ENCODE data around the gene DNAJC22.

The DNAJC22 gene

GRCh38 chr12:49369411-49370145 lies 22.9 kb downstream of the DNAJC22 start:
- no peak for TF ChIP-seq GATA2 (IDR thresholded peaks at IDR 0.05; ENCODE audit: low read depth, low read length)
- no peak for TF ChIP-seq GATA3 (IDR thresholded peaks at IDR 0.05; ENCODE audit: low read depth, low read length)

GRCh38 chr12:49370539-49370938 lies 23.9 kb downstream of the DNAJC22 start:
- no peak for TF ChIP-seq GATA2 (IDR thresholded peaks at IDR 0.05; ENCODE audit: low read depth, low read length)
- no peak for TF ChIP-seq GATA3 (IDR thresholded peaks at IDR 0.05; ENCODE audit: low read depth, low read length)

GRCh38 chr12:49375406-49375805 lies 28.7 kb downstream of the DNAJC22 start:
- TF ChIP-seq GATA2 (IDR thresholded peaks at IDR 0.05; ENCODE audit: low read depth, low read length) (no peak), GATA3 (IDR thresholded peaks at IDR 0.05; ENCODE audit: low read depth, low read length) (no peak)

GRCh38 chr12:49377386-49377785 lies 30.7 kb downstream of the DNAJC22 start:
- no peak for TF ChIP-seq GATA2 (IDR thresholded peaks at IDR 0.05; ENCODE audit: low read depth, low read length)
- no peak for TF ChIP-seq GATA3 (IDR thresholded peaks at IDR 0.05; ENCODE audit: low read depth, low read length)

- TF ChIP-seq GATA2 (IDR thresholded peaks at IDR 0.05; ENCODE audit: low read depth, low read length) (no peak), GATA3 (IDR thresholded peaks at IDR 0.05; ENCODE audit: low read depth, low read length) (no peak)
Measured at GRCh38 chr12:49388682-49389386, 42.1 kb downstream of the DNAJC22 start.

- TF ChIP-seq GATA2 (IDR thresholded peaks at IDR 0.05; ENCODE audit: low read depth, low read length) = no peak
Measured at GRCh38 chr12:49389387-49389703, 42.7 kb downstream of the DNAJC22 start.

GRCh38 chr12:49397000-49397399 lies 50.3 kb downstream of the DNAJC22 start:
- TF ChIP-seq GATA3 (IDR thresholded peaks at IDR 0.05; ENCODE audit: low read depth, low read length) (no peak), GATA2 (IDR thresholded peaks at IDR 0.05; ENCODE audit: low read depth, low read length) (no peak)

- TF ChIP-seq GATA2 (IDR thresholded peaks at IDR 0.05; ENCODE audit: low read depth, low read length) (no peak), GATA3 (IDR thresholded peaks at IDR 0.05; ENCODE audit: low read depth, low read length) (no peak)
Measured at GRCh38 chr12:49400304-49400703, 53.6 kb downstream of the DNAJC22 start.
